NCI-H345 treated with DMSO at 0.1 percent for 48 hours (cell line): ENCODE measurements around the gene ISYNA1.

ENCODE experiments used
- DNase-seq: peaks from one replicate; lab custom pipeline; 2025; ENCODE audit not compliant: unreplicated experiment; lab: John Stamatoyannopoulos, UW

Gene ISYNA1

GRCh38 chr19:18397242-18398202 is 40.4 kb downstream of the ISYNA1 start, which contains the start of gene LRRC25:
LRRC25 (minus strand) TSS chr19:18397622; CDS start chr19:18396963, 659 bp downstream.
- no peak for DNase-seq

DNA sequence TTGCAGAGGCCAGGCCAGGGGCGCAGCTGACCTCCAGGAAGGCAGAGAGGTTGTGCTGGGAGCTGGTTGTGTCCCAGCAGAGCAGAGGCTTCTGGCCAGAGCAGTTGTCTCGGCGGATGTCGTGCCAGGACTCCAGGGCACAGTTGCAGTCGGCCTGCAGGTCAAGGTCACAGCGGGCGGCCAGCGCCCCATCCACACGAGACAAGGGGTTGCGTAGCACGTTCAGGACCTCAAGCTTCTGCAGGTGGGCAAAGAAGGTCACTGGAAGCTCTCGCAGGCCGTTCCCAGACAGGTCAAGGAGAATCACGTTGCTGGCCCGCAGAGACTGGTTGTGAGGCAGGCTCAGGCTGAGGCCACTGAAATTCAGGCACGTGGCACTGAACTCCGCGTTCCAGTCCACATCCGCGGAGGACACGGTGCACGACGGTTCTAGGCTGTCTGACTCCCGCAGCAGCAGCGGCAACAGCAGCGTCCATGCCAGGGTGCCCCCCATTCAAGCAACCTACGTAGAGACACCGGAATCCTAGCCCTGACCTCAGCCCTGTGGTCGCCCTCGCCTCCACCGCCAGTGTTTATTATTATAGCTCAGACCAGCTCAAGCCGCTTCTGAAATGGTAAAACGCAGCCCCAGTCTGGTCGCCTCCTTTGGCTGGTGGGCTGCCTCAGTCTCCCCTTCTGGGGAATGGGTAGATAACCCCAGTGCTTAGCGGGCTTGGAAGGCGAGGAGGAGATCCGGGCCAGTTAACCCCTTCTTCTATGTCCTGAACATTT is 41.3 kb downstream of the ISYNA1 start:
- DNase-seq = no peak

DNA sequence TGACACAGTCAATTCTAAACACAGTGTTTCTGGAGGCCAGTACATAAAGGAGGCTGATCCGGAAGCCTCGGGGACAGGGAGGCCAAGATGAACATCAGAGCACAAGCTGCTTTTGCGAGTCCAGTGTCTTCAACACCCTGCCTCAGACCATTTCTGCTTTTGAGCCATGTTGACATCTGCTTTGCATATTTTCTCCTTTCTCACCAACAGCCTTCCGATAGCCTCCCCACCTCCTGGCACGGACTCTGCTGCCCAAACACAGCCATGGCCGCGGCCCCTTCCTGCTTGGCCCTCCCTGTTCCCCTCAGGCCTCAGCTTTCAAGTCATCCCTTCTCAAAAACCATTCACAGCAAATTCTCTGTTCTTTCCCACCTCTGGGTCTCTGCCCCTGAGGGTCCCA is 44.1 kb downstream of the ISYNA1 start:
- no peak for DNase-seq

DNA sequence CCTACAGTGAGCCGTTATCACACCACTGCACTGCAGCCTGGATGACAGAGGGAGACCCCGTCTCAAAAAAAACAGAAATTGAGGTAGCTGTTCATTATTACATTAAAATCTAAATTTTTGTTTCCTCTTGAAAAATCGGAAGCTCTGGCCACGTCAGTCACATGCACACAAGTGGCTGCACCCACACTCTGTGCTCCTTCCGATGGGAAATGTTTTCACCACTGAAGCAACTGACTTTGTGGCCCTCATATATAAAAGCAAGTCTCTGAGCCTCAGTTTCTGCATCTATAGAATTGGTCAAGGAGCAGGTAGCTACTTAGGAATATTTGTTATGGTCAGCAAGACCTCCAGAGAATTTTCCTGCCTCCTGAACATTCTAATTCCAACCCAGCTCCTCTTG is 45.0 kb downstream of the ISYNA1 start:
- DNase-seq = no peak

DNA sequence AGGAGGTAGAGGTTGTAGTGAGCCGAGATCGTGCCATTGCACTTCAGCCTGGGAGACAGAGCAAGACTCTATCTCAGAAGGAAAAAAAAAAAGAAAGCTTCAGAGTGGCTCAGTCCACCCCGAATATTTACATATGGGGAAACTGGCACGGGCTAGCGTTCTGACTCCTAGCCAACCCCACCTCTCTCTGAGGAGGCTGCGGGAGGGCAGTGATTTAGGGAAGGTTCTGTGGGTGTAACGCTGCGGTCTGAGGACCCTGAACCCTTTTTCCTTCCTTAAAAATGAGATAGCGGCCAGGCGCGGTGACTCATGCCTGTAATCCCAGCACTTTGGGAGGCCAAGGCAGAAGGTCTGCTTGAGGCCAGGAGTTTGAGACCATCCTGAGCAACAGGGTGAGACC is 45.5 kb downstream of the ISYNA1 start:
- no peak for DNase-seq

DNA sequence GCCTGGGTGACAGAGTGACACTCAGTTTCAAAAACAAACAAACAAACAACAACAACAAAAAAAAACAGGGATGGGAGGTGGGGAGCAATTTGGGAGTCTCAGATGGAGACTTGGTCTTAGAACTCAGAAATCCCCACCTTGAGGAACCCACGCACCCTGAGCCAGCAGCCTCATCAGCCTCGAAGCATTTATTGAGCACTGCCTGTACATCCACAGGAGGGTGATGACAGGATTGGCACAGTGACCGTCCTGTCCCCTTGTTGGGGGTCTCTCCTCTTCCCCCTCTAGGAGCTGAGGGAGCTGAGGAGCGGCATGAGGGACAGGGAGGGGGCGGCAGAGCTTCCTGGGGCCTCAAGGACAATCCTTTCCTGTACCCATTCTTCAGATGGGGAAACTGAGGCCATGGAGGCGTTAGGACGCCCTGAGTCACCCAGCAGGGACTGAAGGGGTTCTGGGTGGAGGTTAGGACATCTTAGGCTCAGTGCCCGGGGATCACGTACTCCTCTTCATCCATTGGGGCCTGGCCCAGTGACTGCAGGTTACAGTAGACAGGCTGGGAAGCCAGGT is 46.3 kb downstream of the ISYNA1 start:
- no peak for DNase-seq

DNA sequence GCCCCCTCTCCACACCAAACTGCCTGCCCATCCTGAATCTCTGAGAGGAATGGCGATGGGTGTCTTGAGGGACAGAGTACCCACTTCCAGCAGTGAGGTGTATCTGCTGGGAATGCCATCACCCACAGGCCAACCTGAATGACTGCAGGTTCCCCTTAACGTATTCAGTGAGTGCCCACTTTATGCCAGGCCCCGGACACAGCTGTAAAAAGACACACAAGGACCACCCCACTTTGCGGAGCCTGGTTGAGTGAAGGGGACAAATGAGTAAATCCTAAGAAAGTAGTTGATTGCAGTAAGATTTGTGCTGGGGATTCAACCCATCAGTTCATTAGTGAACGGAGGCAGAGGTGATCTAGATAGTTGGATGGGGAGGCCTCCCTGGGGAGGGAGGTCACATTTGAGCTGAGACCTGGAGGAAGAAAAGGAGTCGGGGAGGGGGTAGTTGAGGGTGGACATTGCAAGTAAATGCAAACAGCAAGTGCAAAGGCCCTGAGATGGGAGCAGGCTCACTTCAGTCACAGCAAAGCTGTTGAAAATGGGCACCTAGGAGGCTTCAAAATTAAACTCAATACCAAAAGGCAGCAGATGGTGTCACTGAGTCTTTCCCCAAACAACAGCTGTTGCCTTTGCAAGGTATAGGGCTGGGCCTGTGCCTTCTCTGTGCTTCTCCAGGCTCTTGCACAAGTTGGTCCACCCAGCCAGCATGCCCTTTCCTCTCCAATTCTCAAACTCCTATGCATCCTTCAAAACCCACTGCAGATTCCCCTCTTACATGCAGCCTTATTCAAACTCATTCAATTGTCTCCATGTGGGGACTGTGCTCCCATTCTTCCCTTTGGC is 47.6 kb downstream of the ISYNA1 start:
- DNase-seq = no peak

DNA sequence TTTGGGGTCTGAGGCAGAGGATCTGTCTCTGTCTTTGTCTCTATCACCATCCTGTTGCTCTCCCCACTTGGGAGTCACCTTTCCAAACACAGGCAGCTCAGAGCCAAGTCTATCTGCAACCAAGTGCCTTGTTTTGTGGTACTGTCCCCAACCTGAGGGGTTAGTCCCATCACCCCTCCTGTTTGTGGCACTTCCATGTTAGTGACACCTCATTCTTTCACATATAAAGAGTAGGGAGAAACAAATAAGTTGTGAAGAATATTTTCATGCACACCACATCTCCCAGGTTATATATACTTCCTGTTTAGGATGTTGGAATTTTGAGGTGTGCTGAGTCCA is 48.2 kb downstream of the ISYNA1 start:
- DNase-seq = no peak

GRCh38 chr19:18388960-18389725 is 48.8 kb downstream of the ISYNA1 start:
- no peak for DNase-seq

GRCh38 chr19:18388100-18388959 is 49.6 kb downstream of the ISYNA1 start:
- DNase-seq = peak; percentile 80

- no peak for DNase-seq
These were observed 51.2 kb downstream of the ISYNA1 start for GRCh38 chr19:18386543-18387271.

GRCh38 chr19:18385675-18386542 is 52.0 kb downstream of the ISYNA1 start, which contains the start of gene GDF15:
GDF15 (plus strand) TSS chr19:18386158; CDS start chr19:18386190, 32 bp downstream.
- no peak for DNase-seq

DNA sequence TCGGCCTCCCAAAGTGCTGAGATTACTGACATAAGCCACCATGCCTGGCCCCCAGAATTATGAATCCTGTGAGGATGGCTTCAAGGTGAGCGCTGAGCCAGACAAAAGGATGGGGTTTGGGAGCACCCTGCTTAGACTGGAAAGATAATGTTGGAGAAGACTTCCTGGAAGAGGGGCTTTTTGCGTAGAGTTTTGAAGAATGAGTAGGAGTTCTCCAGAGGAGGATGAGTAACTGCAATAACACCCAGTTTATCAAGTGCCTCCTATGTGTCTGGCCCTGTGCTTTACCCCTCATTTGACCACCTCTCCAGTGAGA is 52.6 kb downstream of the ISYNA1 start:
- no peak for DNase-seq

- no peak for DNase-seq
These were observed 53.2 kb downstream of the ISYNA1 start for GRCh38 chr19:18384775-18385174.
